Central memory CD4-positive, alpha-beta T cell (primary cell): ENCODE measurements around the gene TBC1D14.
A peak's percentile ranks its signal among the peaks of the same experiment; 100 is the strongest.

Source experiments
- DNase-seq: peaks from one replicate; pipeline ENCODE4 v3.0.0; 2022

The TBC1D14 gene

DNA sequence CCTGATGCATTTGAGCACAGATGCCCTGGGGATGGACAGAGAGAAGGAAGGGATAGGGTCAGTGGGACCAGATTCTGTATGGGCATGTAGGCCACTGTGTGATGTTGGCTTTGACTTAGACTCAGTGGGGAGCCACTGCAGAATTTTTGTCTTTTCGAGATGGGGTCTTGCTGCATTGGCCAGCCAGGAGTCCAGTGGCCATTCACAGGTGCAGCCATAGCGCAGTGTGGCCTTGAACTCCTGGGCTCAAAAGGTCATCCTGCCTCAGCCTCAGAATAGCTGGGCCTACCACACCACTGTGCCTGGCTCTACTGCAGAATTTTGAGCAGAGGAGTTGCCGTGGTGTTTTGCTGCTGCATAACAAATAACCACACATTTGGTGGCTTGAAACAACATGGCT is 22.8 kb downstream of the TBC1D14 start:
- no peak for DNase-seq

DNA sequence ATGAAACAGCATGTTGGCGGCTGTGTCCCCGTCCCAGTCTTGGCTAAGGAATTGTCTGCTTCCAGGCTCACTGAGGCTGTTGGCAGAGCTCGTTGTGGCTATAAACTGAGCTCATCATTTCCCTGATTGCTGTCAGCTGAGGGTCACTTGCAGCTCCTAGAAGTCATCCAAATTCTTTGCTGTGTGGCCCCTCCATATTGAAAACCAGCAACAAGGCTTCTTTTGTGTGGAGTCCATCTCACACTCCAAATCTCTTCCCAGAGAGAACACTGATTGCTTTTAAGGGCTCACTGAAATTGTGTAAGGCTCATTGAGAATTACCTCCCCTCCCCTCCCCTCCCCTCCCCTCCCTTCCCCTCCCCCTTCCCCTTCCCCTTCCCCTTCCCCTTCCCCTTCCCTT is 23.3 kb downstream of the TBC1D14 start:
- no peak for DNase-seq

- DNase-seq, result no peak
Measured at GRCh38 chr4:6933691-6934430, 24.2 kb downstream of the TBC1D14 start.

DNA sequence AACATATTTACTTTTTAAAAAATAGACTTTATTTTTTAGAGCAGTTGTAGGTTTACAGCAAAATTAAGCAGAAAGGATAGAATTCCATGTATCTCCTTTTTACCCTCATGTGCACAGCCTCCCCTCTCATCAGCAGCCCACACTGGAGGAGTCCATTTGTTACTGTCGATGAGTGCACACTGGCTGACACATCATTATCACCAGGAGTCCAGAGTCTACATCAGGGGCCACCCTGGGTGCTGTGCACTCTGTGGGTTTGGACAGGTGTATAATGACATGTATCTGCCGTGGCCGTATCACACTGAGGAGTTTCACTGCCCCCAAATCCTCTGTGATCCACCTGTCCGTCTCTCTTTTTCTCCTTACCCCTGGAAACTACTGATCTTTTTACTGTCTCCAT is 26.3 kb downstream of the TBC1D14 start:
- DNase-seq, result no peak

GRCh38 chr4:6937201-6937600 is 27.6 kb downstream of the TBC1D14 start:
- DNase-seq, result no peak

DNA sequence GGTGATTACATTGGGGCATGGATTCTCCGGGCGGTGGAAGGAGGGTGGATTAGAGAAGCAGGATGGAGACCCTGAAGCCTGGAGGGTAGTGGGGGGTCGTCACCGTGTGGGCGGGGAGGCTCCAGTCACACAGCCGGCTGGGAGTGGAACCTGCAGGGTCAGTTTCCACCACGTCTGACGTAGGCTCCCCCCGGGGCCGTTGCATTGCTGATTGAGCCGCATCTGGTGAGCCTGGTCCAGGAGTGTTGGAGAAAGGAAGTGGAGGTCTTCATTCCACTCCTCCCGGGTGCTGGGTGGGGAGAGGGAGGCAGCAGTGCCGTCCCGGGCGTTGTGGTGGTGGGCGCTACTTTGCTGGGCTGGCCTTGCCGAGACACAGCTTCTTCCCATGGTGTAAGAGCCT is 28.1 kb downstream of the TBC1D14 start:
- no peak for DNase-seq

DNA sequence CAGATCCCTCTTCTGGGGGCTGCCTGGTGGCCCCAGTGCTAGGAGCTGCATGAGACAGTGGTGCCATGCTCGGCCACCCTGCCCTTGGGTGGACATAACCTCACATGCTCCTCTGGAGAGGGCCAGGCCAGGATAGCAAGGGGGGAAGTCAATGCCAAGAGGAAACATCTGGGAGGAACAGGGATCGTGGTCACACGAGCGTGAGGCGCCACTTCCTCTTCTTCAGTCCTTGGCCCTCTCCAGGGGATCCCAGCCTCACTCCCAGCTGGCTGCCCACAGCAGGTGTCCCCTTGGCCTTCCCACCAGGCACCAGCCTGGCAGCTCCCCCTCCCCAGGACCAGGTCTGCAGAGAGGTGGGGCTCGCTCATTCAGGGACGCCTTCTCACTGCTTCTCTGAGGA is 28.6 kb downstream of the TBC1D14 start:
- DNase-seq, result no peak

GRCh38 chr4:6938647-6939271 is 29.1 kb downstream of the TBC1D14 start:
- no peak for DNase-seq

DNA sequence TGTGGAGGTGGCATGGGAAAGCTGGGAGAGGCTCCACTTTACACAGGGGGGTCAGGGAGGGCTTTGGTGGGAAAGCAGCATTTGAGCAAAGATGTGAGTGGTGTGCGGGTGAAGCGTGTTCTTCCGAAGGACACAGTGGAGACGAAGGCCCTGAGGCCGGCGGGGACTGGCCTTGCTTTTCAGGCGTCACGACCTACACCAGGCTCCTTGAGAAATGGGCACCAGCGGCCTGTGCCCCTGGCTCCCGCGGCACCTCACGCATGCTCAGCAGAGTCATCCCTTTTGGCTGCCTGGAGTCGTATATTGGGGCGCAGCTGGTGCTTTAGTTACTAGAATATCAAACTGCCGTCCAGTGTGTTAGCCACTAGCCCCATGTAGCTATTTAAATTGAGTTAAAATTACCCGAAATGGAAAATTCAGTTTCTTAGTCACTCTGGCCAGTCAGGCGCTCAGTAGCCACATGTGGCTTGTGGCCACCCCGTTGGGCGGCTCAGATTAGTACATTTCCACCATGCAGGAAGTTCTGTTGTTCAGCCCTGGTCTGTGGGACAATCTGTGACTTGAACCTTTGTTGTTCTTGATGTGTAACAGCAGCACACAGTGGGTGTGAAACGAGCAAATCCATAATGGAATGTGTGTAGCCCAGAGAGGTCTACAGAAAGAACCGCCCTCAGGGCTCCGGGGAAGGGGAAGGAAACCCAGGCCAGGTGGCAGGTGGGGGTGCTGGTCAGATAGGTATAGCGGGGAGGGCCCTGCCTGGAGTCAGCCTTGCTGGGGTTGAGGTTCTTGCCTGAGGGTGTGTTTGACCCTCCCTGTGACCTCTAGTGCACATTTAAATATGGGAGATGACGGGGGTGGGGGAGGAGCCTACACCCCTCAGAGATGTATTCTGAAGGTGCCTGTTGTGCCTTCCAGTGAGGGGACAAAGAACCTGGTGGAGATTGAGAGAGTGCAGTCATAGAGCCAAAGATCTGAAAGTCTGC is 30.4 kb downstream of the TBC1D14 start:
- no peak for DNase-seq

DNA sequence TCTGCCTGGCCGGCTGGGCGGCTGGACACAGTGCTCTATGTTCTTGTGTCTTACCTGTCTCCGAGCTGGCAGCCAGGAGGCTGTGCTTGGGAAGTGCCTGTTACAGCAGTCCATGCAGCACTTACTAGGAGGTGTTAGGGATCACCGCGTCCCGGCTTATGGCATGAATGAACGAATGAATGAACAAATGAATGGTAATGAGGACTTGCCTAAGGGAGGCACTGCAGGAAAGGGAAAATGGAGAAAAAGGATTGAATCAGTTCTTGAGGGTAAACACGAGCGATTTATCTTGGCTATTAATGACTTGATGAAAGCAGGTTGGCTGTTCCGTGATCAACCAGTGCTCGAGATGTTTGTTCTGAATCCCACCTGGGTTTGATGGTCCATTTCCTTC is 31.1 kb downstream of the TBC1D14 start:
- DNase-seq, result no peak

DNA sequence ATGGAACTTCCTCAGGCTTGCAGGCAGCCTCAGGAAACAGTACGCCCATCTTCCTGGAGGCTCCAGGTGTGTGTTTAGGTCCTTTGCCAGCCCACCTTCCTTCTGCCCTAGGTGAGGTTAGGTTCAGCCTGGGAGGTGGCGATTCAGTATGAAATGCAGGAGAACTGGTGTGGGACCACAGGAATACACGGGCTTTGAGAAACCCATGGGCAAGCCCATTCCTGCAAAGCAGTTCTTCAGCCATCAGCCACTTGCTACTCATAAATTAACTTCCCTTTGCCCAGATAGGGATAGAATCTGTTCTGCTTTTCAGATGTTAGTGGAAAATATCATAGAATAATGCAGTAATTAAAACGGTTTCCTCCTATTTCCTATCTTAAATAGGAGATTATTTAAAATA is 32.2 kb downstream of the TBC1D14 start:
- DNase-seq, result no peak

GRCh38 chr4:6942238-6942800 is 32.7 kb downstream of the TBC1D14 start:
- DNase-seq, result peak; percentile 60

DNA sequence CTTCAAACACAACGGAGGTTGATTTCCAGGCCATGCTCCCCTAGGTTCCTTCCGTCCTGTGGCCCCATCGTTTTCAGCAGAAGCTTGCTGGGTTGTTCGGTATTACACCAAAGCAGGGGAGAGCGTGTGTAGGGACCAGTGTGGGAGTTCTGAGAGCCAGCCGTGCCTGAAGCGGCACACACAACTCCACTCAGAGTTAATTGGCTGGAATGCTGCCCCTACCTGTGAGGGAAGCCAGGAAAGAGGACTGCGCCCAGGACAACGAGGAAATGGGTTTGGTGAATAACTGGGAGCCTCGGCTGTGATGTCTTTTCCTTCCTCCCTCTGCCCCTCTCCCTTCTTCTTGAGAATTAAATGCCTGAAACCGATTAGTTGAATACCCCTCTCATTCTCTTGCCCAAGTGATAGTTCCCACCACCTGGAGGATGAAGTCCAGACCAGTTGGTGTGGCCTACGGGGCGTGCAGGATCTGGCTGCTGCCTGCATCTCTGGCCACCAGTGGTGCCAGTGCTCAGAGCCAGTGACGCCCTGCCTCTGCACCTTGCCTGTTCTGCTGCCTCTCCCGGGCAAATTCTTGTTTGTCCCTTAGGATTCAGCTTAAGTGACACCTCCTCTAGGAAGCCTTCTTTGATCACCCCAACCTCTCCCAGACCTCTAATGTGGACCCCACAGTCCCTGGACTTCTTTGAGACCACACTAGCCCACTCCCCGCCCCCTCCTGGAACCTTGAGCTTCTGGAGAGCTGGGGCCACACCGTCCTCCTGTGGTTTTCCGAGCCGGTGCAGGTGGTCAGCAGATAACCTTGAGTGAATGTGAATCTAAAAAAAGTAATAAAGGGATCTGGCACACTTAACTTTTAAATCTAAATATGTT is 33.6 kb downstream of the TBC1D14 start:
- no peak for DNase-seq

DNA sequence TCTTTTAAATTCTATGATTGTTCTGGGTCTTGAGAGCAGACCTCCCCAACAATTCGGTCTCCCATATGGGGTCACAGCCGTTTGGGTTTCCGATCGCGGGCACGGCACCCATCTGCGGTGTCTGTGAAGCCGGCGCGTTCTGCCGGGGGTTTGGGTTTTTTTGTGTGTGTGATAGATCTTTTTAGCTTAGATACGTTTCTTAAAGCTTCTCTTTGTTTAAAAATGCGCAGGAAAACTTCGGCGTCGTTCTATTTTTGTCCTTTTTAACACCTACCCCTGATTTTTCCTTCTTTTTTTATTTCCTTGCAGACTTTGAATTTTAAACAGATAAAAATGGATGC is 34.2 kb downstream of the TBC1D14 start:
- DNase-seq, result no peak

DNA sequence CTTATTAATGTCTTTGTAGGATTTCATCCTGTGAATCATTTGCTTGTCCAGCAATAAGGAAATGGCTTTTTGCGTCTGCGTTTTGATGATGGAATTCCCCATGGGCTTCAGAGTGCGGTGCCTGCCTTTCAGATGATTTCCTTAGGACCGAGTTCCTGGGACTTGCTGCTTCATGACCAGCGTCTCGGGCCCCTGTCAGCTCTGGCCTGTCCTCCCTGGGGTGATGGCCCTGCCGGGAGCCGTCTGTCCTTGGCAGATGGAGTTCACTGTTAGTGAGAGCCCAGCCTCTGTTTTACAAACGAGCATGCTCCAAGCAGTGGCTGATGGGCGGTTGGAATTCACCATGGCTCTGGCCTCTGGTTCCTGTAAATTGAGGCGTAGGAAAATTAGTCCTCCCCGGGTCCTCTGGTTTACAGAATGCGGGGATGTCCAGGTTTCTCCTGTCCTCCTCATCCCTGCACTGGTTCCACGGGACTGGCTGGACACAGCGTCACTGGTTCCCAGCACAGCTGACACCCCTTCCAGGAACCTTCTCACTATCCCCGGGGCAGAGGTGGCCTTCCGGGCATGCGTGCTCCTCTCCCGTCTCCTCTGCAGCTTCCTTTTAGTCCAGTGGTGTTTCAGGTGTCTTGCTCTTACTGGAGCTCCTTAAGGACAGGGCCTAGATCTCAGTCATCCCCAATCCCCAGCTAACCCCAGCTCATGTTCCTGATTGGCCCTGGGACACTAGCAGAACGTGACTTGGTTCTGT is 34.9 kb downstream of the TBC1D14 start:
- DNase-seq, result no peak

DNA sequence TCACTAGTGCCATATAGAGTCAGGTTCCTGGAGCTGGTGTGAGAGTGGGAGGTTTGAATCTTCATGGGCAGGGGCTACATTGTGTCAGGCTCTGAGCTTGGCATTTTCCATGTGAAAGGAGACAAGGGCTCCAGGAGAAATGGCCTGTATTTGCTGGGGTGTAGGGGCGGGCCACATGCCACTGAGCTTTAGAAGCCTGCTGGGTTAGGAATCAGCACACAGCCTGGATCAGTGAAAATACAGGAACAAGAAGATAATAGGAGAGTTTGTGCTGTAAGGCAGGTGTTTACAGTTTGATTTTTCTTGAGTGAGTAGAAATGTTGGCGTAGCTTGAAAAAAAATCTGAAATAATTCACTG is 35.4 kb downstream of the TBC1D14 start:
- no peak for DNase-seq

DNA sequence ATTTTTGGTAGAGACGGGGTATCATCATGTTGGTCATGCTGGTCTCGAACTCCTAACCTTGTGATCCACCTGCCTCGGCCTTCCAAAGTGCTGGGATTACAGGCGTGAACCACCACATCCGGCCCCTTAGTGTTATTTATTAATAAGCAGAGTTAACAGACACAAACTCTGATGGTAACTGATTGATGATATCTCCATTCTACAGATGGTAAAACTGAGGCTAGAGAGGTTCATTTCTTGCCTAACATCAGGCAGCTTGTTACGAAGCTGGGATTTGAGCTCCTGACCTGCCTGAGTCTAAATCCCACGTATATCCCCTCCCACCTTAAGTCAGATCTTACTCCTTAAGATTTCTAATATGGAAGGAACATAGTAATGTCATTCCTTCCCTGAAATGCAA is 36.9 kb downstream of the TBC1D14 start:
- DNase-seq, result no peak

- no peak for DNase-seq
Measured at GRCh38 chr4:6948134-6948460, 38.5 kb downstream of the TBC1D14 start.

DNA sequence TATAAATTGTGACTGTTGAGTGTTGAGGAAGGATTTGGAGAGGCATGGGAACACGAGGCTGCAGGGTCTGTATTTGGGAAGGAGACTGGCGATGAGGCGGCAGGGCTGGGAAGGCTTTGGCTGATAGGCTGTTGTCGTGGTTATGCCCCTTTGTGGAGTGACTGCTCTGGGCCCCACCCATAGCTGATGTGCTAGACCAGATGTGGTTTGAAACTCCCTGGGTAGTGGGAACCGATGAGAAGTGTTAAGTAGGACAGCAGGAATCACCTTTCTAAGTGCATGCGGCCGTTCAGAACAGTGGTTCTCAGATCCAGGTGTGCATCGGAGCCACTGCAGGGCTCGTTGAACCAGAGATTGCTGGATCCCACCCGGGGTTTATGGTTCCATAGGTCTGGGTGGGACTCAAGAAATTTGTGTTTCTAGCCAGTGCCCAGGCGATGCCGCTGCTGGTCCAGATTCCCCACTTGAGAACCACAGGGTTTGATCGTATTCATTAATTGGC is 42.3 kb downstream of the TBC1D14 start:
- DNase-seq, result peak; percentile 12

DNA sequence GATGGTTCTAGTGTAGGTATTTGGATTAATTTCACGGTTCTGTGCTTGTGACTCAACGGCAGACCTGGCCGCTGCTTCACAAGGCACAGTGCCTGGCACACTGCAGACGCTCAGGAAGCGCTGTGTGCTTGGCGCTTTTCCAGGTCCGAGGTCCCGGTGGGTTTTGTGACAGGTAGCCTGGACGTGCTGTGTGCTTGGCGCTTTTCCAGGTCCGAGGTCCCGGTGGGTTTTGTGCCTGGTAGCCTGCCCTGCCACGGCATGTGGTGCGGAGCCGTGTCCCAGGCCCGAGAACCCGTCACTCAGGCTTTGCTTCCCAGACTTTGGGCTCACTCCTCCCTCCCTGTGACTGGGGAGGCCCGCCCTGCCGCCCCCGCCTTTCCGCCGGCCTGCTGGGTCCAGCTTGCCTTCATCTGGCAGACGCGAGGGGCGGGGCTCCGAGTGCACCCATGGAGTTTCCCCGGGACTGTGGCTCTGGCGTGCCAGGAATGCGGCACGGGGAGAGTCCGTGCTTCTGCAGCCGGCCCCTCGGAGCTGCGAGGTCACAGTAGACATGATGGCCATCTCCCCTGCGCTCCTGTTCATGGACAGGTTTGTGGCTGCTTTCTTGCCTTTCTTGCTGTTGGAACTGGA is 44.2 kb downstream of the TBC1D14 start:
- DNase-seq, result no peak

DNA sequence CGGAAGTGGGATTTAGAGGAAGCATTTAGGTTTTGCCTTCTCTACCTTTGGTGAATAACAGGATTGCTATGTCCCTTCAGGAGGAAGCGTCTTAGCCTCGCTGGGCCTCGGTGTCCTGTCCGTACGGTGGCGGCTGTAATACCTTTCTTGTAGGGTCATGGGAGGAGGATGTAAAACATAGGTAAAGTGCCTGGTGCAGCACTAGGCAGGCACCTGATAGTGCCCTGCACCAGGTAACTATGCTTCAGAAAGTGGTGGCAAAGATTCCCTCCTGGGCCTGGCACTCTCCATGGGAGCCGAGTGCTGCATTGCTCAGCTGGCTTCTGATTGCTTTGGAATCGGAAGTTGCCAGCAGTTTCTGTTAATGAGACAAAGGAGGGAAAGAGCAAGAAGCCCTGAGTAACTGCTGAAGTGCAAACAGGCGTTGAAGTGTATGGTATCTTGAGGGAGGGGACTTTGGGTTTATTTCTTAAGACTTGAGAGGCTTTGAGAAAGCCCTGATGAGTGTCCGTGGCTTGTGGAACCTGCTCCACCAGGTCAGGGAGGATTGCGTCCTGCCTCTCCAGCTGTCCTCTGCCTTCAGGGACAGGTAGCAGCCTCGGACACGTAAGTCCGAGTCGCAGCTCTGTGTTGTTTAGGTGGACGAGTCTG is 45.8 kb downstream of the TBC1D14 start:
- DNase-seq, result no peak
